BJ (cell line): ENCODE data around the gene FOCAD. TPM values are rescaled to one million over a fixed set of nuclear protein-coding genes. Genes with fewer than 3 reads are reported as not detected.
A peak's percentile ranks its signal among the peaks of the same experiment; 100 is the strongest.

Source experiments
- CTCF ChIA-PET: fragments of 350-600 bp; formaldehyde crosslinking; extraction: SDS; loops from one replicate; lab custom pipeline; 2021; ENCODE audit warnings: antibody characterized with exemption, inconsistent platforms; lab: Yijun Ruan, JAX
- POLR2A ChIA-PET: fragments of 300-600 bp; sonication (Branson Sonifier 250); formaldehyde crosslinking; extraction: SDS; loops from one replicate; lab custom pipeline; 2021; ENCODE audit warnings: antibody characterized with exemption; lab: Charles Lee
- DNase-seq: peaks from one replicate; pipeline ENCODE4 v3.0.0-alpha.2; 2011; ENCODE audit warnings: low read depth
- H3K27me3 ChIP-seq: 2 replicates; pipeline ENCODE4 v1.6.0; 2011; ENCODE audit warnings: low read length; ENCODE audit not compliant: control insufficient read depth, insufficient read depth
- H3K36me3 ChIP-seq: 2 replicates; pipeline ENCODE4 v1.5.1; 2011; ENCODE audit warnings: low read length; ENCODE audit not compliant: control insufficient read depth, insufficient read depth
- H3K4me3 ChIP-seq: 2 replicates; pipeline ENCODE4 v1.5.1; 2011; ENCODE audit warnings: low read depth, mild to moderate bottlenecking, control low read depth, low read length
- polyA plus RNA-seq: library from polyadenylated mRNA; depleted of rRNA; stranded (reverse); fragments of >200 nt; gene quantifications from 2 replicates; pipeline ENCODE4 v1.2.3, GENCODE V29; 2011
- TF ChIP-seq, protein P1 (sequence below): IDR thresholded peaks from 2 replicates; pipeline ENCODE4 v1.5.1; 2011; ENCODE audit warnings: low read depth, mild to moderate bottlenecking, control low read depth, inconsistent platforms, low read length, moderate library complexity; ENCODE audit not compliant: insufficient read depth

The FOCAD gene
- polyA plus RNA-seq, 1 experiment = 32.9 TPM

DNA sequence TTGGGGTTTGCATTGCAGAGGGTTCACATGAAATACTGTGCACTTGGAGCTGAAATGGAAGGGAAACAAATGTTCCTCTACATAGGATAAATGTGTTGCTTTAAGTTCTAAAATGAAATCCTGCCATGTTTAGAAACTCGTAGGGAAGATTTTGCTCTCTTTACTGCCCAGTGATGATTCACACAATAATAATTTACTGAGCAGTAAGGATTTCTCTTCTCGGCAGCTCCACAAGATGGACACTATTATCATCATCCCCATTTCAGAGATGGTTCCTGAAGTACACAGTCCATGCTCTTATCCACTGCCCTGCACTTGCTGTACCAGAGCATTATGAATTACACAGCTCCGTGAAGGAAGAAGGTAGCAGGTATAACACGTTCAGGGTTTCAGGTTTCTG is 343.2 kb downstream of the FOCAD start:
- Histone ChIP-seq H3K27me3 (no peaks in the 10 kb centered on the region), H3K36me3 (no peaks in the 10 kb centered on the region), H3K4me3 (no peak overlapping the region)
- ChIA-PET POLR2A (no interaction called here), CTCF (no interaction called here)
- TF ChIP-seq, protein P1, sequence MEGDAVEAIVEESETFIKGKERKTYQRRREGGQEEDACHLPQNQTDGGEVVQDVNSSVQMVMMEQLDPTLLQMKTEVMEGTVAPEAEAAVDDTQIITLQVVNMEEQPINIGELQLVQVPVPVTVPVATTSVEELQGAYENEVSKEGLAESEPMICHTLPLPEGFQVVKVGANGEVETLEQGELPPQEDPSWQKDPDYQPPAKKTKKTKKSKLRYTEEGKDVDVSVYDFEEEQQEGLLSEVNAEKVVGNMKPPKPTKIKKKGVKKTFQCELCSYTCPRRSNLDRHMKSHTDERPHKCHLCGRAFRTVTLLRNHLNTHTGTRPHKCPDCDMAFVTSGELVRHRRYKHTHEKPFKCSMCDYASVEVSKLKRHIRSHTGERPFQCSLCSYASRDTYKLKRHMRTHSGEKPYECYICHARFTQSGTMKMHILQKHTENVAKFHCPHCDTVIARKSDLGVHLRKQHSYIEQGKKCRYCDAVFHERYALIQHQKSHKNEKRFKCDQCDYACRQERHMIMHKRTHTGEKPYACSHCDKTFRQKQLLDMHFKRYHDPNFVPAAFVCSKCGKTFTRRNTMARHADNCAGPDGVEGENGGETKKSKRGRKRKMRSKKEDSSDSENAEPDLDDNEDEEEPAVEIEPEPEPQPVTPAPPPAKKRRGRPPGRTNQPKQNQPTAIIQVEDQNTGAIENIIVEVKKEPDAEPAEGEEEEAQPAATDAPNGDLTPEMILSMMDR = no peak
- no peak for DNase-seq

DNA sequence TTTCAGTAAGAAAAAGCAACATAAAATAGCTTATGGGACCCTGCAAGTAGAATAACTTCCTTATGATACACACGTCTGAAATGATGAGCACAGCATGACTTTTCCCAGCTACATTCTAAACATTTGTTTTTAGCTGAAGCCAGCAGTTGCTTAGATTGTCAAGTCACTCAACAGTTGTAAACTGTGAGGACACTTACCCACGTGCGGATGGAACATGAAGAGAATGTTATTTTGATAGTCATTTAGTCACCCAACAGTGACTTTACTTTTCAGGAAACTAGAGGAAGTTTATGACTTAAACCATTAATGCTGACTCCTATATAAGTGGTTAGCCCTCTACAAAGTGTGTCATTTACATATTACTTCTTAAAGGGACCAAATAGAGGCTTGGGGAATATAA is 344.4 kb downstream of the FOCAD start:
- Histone ChIP-seq H3K36me3 (no peaks in the 10 kb centered on the region), H3K4me3 (no peak overlapping the region), H3K27me3 (no peaks in the 10 kb centered on the region)
- ChIA-PET POLR2A (interaction anchor here (0.5 kb wide), 1 partner anchor 94 kb away, joined by 3 read pairs; no protein-coding TSS in a partner anchor), CTCF (no interaction called here)
- TF ChIP-seq, protein P1 = no peak
- DNase-seq = no peak

DNA sequence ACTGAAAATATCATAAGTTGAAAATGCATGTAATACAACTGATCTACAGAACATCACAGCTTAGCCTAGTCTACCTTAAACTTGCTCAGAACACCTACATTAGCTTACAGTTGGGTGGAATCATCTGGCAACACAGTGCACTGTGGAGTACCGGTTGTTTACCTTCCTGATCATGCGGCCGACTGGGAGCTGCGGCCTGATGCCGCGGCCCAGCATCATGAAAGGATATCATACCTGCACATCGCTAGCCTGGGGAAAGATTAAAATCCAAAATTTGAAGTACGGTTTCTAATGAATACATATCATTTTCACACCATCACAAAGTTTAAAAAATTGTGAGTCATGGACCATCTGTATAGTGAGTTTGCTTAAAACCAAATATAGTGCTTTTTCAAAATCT is 345.6 kb downstream of the FOCAD start:
- H3K27me3 ChIP-seq = no peaks in the 10 kb centered on the region
- POLR2A ChIA-PET = no interaction called here
- DNase-seq = no peak
- H3K4me3 ChIP-seq = no peak overlapping the region
- no peaks in the 10 kb centered on the region for H3K36me3 ChIP-seq
- TF ChIP-seq, protein P1 = no peak
- CTCF ChIA-PET = no interaction called here

DNA sequence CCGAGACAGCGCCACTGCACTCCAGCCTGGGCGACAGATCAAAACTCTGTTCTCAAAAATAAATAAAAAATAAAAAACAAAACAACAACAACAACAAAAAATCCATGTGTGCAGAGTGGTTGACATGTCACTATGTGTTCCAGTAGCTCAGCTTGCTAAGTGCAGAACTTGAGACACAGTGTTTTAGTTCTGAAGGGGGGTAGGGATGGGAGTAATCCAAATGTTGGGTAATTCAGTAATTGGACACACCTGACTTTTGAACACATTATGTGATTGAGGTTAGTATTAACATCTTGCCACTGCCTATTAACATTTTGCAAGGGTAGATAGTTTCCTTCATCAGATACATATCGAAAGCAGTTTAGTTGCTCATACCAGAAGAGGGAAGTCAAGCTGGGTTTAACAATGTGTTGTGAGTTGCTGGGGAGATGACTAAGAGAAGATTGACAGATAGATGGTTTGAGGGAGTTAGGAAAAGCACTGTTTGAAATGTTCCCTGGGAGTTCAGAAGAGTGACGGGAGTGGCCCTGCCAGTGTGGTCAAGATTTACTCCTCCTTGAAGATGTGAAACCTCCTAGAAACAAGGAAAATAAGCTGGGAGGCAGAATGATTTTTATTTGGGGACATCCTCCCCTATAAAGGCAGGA is 346.5 kb downstream of the FOCAD start:
- peak; percentile 33 for DNase-seq
- TF ChIP-seq, protein P1 = no peak
- Histone ChIP-seq H3K4me3 (peak overlapping the region; percentile 61), H3K36me3 (no peaks in the 10 kb centered on the region), H3K27me3 (no peaks in the 10 kb centered on the region)
- ChIA-PET POLR2A (no interaction called here), CTCF (interaction anchor here (1.1 kb wide), 1 partner anchor 27 kb away, joined by 3 read pairs; no protein-coding TSS in a partner anchor)

DNA sequence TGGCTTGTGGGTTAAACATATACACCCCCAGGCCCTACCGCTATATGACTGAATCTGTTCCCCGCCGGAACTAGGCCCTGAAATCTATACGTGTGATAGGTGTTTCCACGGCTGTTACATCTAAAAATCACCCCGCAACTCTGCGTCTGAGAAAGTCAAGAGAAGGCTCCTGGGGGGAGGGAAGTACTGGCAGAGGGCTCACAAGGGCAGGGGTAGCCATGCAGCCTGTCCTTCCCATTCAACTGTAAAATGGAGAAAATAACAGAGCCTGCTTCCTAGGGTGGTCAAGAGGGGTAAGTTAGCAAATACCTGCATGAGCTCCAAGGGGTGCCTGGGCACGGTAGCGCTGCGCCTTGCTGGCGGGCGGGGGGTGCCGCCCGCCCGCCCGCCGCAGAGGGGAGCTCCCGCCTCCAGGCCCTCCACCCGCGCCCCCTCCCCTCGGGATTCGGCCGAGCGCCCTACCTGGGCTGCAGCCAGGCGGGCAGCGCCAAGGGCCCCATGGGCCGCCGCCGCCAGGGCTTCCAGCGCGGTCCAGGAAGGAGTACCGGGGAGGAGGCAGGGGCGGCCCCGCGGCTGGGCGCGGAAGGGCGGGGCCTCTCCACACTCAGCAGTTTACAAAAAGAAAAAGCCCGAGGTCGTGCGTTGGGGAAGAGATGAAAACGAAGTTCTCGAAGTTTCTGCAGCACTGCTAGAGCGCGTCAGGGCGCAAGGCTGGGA is 347.2 kb downstream of the FOCAD start, which contains the start of gene HACD4:
Gene HACD4 (minus strand): TSS at position 550 of the 717 bp plus-strand sequence. CDS start 50 bp downstream, at position 500.
- POLR2A ChIA-PET = no interaction called here
- Histone ChIP-seq H3K4me3 (peak within 1 kb of the TSS; percentile 61), H3K27me3 (no peaks in the 10 kb centered on the region), H3K36me3 (no peaks in the 10 kb centered on the region)
- CTCF ChIA-PET = interaction anchor here (1.1 kb wide), 1 partner anchor 26 kb away, joined by 3 read pairs; no protein-coding TSS in a partner anchor
- TF ChIP-seq, protein P1 = no peak
- no peak for DNase-seq
